ENCODE data around the gene SART1.
"Not testable (repeated sequence)": the region's sequence is repeated elsewhere in the genome, so short reads cannot be mapped to it uniquely, and the experiment has no call there.

SART1 gene

GRCh38 chr11:66020212-66020611, 58.7 kb downstream of the SART1 start:
- DNase-seq = no peak

- DNase-seq = peak in 1 of 2 experiments; percentile 18
Measured at GRCh38 chr11:66020618-66021357, 59.3 kb downstream of the SART1 start.

GRCh38 chr11:66022401-66023185, 61.1 kb downstream of the SART1 start:
- peak; percentile 60 to 81 for DNase-seq

- DNase-seq = not testable (repeated sequence)
Measured at GRCh38 chr11:66023186-66023440, 61.6 kb downstream of the SART1 start.

- DNase-seq = no peak
Measured at GRCh38 chr11:66026017-66026529, 64.5 kb downstream of the SART1 start, which contains the start of gene CATSPER1. Gene CATSPER1, minus strand, starts transcription at chr11:66026479. Its CDS starts 100 bp downstream, at chr11:66026379.

Measured in stimulated activated CD4-positive, alpha-beta T cell treated with anti-CD3 and anti-CD28 coated beads, Interleukin-4, amount 100 ng/mL, for 4 hours (primary cell).